K562 (cell line): Measurements from ENCODE around the gene CBLIF. TPM values are rescaled to one million over a fixed set of nuclear protein-coding genes. Genes with fewer than 3 reads are reported as not detected.
A peak's percentile ranks its signal among the peaks of the same experiment; 100 is the strongest.

ENCODE experiments used
- CBFA2T3 ChIP-seq: fragments of 450-650 bp; IDR thresholded peaks from 2 replicates; pipeline ENCODE4 v1.6.1; 2017
- DPF2 ChIP-seq: fragments of 450-650 bp; IDR thresholded peaks from 2 replicates; pipeline ENCODE4 v1.6.1; 2016
- ELF1 ChIP-seq: fragments of 200-800 bp; sonication (Bioruptor generic); IDR thresholded peaks from 2 replicates; pipeline ENCODE4 v1.6.1; 2016; ENCODE audit warnings: missing genetic modification characterization, missing compliant biosample characterization
- ESRRA ChIP-seq: fragments of 450-650 bp; IDR thresholded peaks from 2 replicates; pipeline ENCODE4 v1.6.1; 2014; ENCODE audit warnings: low read depth, mild to moderate bottlenecking, moderate library complexity, borderline replicate concordance
- ETV1 ChIP-seq: fragments of 450-650 bp; conservative IDR thresholded peaks from 2 replicates; pipeline ENCODE4 v1.6.1; 2016; ENCODE audit warnings: missing genetic modification characterization, control low read depth, low read depth, missing compliant biosample characterization
- EZH2 ChIP-seq: IDR thresholded peaks from 2 replicates; pipeline ENCODE4 v1.6.1; 2012; ENCODE audit warnings: low read depth, mild to moderate bottlenecking, inconsistent platforms, low read length, borderline replicate concordance
- GTF2E2 ChIP-seq: fragments of 200-800 bp; sonication (Bioruptor generic); IDR thresholded peaks from 2 replicates; pipeline ENCODE4 v1.6.1; 2016; ENCODE audit warnings: missing genetic modification characterization, missing compliant biosample characterization
- KAT8 ChIP-seq: fragments of 450-650 bp; IDR thresholded peaks from 2 replicates; pipeline ENCODE4 v1.6.1; 2016; ENCODE audit warnings: low read depth, mild to moderate bottlenecking
- MCM3 ChIP-seq: fragments of 450-650 bp; IDR thresholded peaks from 2 replicates; pipeline ENCODE4 v1.6.1; 2016
- NEUROD1 ChIP-seq: fragments of 150-350 bp; IDR thresholded peaks from 2 replicates; pipeline ENCODE4 v1.6.1; 2014; ENCODE audit warnings: borderline replicate concordance, low read length, low read depth; ENCODE audit not compliant: partially characterized antibody
- PTTG1 ChIP-seq: fragments of 450-650 bp; IDR thresholded peaks from 2 replicates; pipeline ENCODE4 v1.6.1; 2016; ENCODE audit warnings: low read depth, mild to moderate bottlenecking, missing genetic modification characterization, missing compliant biosample characterization
- PYGO2 ChIP-seq: fragments of 450-650 bp; IDR thresholded peaks from 2 replicates; pipeline ENCODE4 v1.6.1; 2016; ENCODE audit warnings: mild to moderate bottlenecking, missing genetic modification characterization, moderate library complexity, missing compliant biosample characterization
- TARDBP ChIP-seq: fragments of 450-650 bp; IDR thresholded peaks from 2 replicates; pipeline ENCODE4 v1.6.1; 2016
- TCF7L2 ChIP-seq: fragments of 150-350 bp; IDR thresholded peaks from 2 replicates; pipeline ENCODE4 v1.6.1; 2016; ENCODE audit warnings: low read depth, mild to moderate bottlenecking, low read length, moderate library complexity
- XRCC3 ChIP-seq: fragments of 450-650 bp; IDR thresholded peaks from 2 replicates; pipeline ENCODE4 v1.6.1; 2017; ENCODE audit warnings: mild to moderate bottlenecking, moderate library complexity
- ZBTB1 ChIP-seq: sonication (generic); formaldehyde crosslinking; IDR thresholded peaks from 2 replicates; pipeline ENCODE4 v1.8.1; 2023; ENCODE audit warnings: missing genetic modification reagents, low read depth, mild to moderate bottlenecking, borderline replicate concordance
- ZNF384 ChIP-seq: IDR thresholded peaks from 2 replicates; pipeline ENCODE4 v1.6.1; 2012; ENCODE audit warnings: low read depth, low read length, improper control_type of control experiment
- ZNF79 ChIP-seq: fragments of 250-450 bp; sonication (Bioruptor Pico); IDR thresholded peaks from 2 replicates; pipeline ENCODE4 v1.4.0; 2020; ENCODE audit warnings: low read depth, mild to moderate bottlenecking, moderate library complexity
- ZNF830 ChIP-seq: fragments of 250-450 bp; sonication (Bioruptor Pico); IDR thresholded peaks from 2 replicates; pipeline ENCODE4 v1.5.0; 2021; ENCODE audit warnings: mild to moderate bottlenecking
- polyA plus RNA-seq, 8 experiments: library from polyadenylated mRNA; depleted of rRNA in 4 of 8; stranded (reverse) in 5 of 8; unstranded in 3 of 8; fragments of >200 nt; fragmentation: Nextera tagmentation in 2 of 8; fragmentation: Illumina TruSeq in 1 of 8; extraction: Ambion mirVana in 2 of 8; extraction: Trizol in 1 of 8; gene quantifications; 2 replicates each; pipeline versions ENCODE4 v1.2.1 to v1.2.3, GENCODE V29; 2011 to 2014; ENCODE audit warnings: inconsistent platforms in 1 of 8, missing spikeins in 1 of 8
- total RNA-seq, 7 experiments: library from RNA; depleted of rRNA in 6 of 7; stranded (reverse); fragments of >200 nt in 6 of 7; fragmentation: Illumina TruSeq in 2 of 7; extraction: Trizol in 2 of 7; gene quantifications; 2 replicates each; pipeline versions ENCODE4 v1.2.1 to v1.2.3, GENCODE V29; 2011 to 2021; ENCODE audit warnings: low replicate concordance in 1 of 7
- TF ChIP-seq, protein P1 (sequence below): fragments of 450-650 bp; IDR thresholded peaks from 2 replicates; pipeline ENCODE4 v1.6.1; 2016; ENCODE audit warnings: low read depth
- TF ChIP-seq, protein P2 (sequence below): fragments of 450-650 bp; formaldehyde crosslinking; IDR thresholded peaks from 2 replicates; pipeline ENCODE4 v1.4.0; 2022; ENCODE audit warnings: missing genetic modification characterization

The CBLIF gene
- total and polyA plus RNA-seq, 9 of the 15 experiments (the other 6 are each of a cell fraction or from before 2014, with no cell fraction given): 0.07 to 0.83 (median 0.54) TPM

DNA sequence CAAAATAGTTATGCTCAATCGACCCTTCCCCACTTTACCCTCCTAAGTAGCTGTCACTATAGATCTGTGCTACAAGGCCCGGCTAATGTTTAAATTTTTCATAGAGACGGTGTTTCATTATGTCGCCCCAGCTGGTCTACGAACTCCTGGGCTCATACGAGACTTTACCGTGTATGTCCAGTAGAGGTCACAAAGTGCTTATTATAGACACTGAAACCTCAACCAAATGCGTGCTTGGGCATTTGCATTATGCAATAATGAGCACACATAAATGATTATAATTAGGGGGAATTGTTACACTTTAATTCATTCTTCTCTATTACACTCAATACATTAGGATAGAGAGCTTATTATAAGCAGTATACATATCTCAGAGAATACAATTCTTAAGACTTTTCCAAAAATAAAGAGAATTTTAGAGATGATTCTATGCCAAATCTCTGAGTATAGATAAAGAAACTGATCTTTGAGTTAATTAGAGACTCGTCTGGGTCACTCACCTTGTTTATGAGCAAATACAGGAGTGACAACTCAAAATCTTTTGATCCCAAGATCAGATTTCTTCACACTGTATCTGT lies 22.2 kb downstream of the CBLIF start (continued):
- TF ChIP-seq, protein P1, sequence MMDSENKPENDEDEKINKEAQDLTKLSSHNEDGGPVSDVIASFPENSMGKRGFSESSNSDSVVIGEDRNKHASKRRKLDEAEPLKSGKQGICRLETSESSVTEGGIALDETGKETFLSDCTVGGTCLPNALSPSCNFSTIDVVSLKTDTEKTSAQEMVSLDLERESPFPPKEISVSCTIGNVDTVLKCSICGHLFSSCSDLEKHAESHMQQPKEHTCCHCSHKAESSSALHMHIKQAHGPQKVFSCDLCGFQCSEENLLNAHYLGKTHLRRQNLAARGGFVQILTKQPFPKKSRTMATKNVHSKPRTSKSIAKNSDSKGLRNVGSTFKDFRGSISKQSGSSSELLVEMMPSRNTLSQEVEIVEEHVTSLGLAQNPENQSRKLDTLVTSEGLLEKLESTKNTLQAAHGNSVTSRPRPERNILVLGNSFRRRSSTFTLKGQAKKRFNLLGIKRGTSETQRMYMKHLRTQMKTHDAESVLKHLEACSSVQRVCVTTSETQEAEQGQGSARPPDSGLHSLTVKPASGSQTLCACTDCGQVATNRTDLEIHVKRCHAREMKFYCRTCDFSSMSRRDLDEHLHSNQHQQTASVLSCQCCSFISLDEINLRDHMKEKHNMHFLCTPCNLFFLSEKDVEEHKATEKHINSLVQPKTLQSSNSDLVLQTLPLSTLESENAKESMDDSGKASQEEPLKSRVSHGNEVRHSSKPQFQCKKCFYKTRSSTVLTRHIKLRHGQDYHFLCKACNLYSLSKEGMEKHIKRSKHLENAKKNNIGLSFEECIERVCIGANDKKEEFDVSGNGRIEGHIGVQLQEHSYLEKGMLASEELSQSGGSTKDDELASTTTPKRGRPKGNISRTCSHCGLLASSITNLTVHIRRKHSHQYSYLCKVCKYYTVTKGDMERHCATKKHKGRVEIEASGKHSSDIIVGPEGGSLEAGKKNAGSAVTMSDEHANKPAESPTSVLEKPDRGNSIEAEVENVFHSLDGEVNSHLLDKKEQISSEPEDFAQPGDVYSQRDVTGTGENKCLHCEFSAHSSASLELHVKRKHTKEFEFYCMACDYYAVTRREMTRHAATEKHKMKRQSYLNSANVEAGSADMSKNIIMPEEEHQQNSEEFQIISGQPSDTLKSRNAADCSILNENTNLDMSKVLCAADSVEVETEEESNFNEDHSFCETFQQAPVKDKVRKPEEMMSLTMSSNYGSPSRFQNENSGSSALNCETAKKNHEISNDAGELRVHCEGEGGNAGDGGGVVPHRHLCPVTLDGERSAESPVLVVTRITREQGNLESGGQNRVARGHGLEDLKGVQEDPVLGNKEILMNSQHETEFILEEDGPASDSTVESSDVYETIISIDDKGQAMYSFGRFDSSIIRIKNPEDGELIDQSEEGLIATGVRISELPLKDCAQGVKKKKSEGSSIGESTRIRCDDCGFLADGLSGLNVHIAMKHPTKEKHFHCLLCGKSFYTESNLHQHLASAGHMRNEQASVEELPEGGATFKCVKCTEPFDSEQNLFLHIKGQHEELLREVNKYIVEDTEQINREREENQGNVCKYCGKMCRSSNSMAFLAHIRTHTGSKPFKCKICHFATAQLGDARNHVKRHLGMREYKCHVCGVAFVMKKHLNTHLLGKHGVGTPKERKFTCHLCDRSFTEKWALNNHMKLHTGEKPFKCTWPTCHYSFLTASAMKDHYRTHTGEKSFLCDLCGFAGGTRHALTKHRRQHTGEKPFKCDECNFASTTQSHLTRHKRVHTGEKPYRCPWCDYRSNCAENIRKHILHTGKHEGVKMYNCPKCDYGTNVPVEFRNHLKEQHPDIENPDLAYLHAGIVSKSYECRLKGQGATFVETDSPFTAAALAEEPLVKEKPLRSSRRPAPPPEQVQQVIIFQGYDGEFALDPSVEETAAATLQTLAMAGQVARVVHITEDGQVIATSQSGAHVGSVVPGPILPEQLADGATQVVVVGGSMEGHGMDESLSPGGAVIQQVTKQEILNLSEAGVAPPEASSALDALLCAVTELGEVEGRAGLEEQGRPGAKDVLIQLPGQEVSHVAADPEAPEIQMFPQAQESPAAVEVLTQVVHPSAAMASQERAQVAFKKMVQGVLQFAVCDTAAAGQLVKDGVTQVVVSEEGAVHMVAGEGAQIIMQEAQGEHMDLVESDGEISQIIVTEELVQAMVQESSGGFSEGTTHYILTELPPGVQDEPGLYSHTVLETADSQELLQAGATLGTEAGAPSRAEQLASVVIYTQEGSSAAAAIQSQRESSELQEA: no peak
- TF ChIP-seq ETV1 (tag): 0 out of 2 replicates have a peak, but pooled peaks have one; percentile 6
- no peak for TF ChIP-seq TCF7L2
- 0 out of 2 replicates have a peak, but pooled peaks have one; percentile 22 for TF ChIP-seq ZNF384
- TF ChIP-seq GTF2E2 (tag): 0 out of 2 replicates have a peak, but pooled peaks have one; percentile 32
- no peak for TF ChIP-seq ZBTB1 (CRISPR knock-in tag)
- TF ChIP-seq ZNF79 (CRISPR knock-in tag): no peak
- TF ChIP-seq MCM3: no peak
- TF ChIP-seq, protein P2, sequence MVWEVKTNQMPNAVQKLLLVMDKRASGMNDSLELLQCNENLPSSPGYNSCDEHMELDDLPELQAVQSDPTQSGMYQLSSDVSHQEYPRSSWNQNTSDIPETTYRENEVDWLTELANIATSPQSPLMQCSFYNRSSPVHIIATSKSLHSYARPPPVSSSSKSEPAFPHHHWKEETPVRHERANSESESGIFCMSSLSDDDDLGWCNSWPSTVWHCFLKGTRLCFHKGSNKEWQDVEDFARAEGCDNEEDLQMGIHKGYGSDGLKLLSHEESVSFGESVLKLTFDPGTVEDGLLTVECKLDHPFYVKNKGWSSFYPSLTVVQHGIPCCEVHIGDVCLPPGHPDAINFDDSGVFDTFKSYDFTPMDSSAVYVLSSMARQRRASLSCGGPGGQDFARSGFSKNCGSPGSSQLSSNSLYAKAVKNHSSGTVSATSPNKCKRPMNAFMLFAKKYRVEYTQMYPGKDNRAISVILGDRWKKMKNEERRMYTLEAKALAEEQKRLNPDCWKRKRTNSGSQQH (CRISPR knock-in tag): no peak
- TF ChIP-seq TARDBP: no peak
- TF ChIP-seq ZNF830 (CRISPR knock-in tag): no peak
- TF ChIP-seq KAT8: no peak
- TF ChIP-seq XRCC3: no peak
- TF ChIP-seq CBFA2T3: no peak
- TF ChIP-seq NEUROD1: no peak
- TF ChIP-seq ESRRA: peak; percentile 11; the same call in 1 of the 2 replicates
- no peak for TF ChIP-seq EZH2
- TF ChIP-seq PYGO2: no peak
- TF ChIP-seq ELF1 (tag): no peak
- 0 out of 2 replicates have a peak, but pooled peaks have one; percentile 16 for TF ChIP-seq DPF2
- no peak for TF ChIP-seq PTTG1 (tag)
